ENCODE measurements around the gene GZMM.

Gene GZMM

DNA sequence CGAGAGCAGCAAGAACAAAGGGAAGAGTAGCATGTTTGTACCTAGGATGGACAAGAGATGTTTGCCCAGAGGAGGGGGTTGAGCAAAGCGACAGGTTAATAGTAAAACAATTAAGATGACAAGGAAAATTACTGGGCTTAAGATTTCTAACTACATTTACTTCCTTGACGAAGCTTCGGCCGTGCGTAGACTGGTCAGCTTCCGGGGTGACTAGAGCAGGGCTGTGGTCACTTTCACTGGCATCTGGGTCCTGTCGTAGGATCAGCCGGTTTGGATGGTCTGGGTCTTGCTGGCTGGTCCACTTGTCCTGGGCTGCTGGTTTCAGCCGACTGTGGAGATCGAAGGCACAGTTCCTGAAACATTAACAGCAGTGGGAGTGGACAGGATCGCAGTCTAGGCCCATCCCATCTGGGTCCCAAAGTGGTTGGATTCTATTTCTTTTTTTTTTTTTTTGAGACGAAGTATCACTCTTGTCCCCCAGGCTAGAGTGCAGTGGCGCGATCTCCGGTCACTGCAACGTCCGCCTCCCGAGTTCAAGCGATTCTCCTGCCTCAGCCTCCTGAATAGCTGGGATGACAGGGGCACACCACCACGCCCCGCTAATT is 23.5 kb downstream of the GZMM start:
- H3K9ac ChIP-seq (ENCODE audit: low read length), result no peak overlapping the region
- H3K27me3 ChIP-seq (ENCODE audit: control insufficient read depth, insufficient read depth, low read length), result no peaks in the 10 kb centered on the region
- no peaks in the 10 kb centered on the region for H3K9me3 ChIP-seq (ENCODE audit: control insufficient read depth, low read length)
- H3K36me3 ChIP-seq (ENCODE audit: control insufficient read depth, insufficient read depth, low read length), result no peaks in the 10 kb centered on the region
- H3K4me3 ChIP-seq (ENCODE audit: low read length), result no peak overlapping the region
- H3K4me1 ChIP-seq (ENCODE audit: control insufficient read depth, insufficient read depth, low read length), result peaks cover 8% of the 10 kb centered on the region

DNA sequence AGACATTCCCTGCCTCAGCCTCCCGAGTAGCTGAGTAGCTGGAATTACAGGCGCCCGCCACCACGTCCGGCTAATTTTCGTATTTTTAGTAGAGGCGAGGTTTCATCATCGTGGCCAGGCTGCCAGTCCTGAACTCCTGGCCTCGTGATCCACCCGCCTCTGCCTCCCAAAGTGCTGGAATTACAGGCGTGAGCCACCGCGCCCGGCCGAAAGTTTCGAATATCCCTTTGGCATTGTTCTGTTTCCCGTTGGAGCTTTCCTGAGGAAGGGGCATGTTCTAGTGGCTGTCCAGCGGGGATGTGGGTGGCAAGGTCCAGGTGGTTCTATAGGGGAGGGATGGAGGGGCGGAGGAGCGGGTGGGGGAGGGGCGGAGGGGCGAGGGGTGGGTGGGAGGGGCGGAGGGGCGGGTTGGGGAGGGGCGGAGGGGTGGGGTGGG is 26.4 kb downstream of the GZMM start:
- Histone ChIP-seq H3K9ac (ENCODE audit: low read length) (no peak overlapping the region), H3K4me1 (ENCODE audit: control insufficient read depth, insufficient read depth, low read length) (peaks cover 19% of the 10 kb centered on the region), H3K27me3 (ENCODE audit: control insufficient read depth, insufficient read depth, low read length) (no peaks in the 10 kb centered on the region), H3K4me3 (ENCODE audit: low read length) (no peak overlapping the region), H3K9me3 (ENCODE audit: control insufficient read depth, low read length) (no peaks in the 10 kb centered on the region), H3K36me3 (ENCODE audit: control insufficient read depth, insufficient read depth, low read length) (no peaks in the 10 kb centered on the region)

DNA sequence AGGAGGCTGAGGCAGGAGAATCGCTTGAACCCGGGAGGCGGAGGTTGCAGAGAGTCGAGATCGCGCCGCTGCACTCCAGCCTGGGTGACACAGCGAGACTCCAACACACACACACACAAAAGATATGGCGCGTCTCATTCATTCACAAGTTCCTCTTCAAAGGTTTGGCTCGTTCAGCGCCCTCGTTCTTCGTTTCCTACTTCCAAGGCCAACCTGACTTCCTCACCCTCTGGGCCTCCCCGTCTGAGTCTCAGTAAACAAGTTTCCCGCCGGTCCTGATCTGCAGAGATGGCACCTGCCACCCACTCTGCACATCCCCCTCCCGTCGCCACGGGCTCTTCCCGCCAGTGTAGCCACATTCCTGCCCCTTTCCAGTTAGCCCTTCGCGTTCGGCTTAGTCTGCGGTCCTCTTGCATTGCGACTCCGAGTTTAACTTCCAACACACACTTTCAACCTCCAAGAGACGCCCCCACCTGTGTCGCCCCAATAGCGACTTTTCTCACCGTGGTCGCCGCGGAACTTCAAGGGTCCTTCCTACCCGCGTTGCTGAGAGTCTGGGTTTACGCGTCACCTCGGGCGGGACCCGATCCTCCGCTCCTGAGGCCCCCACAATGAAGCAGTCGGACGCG is 27.2 kb downstream of the GZMM start:
- H3K9me3 ChIP-seq (ENCODE audit: control insufficient read depth, low read length), result no peaks in the 10 kb centered on the region
- peaks cover 25% of the 10 kb centered on the region for H3K4me1 ChIP-seq (ENCODE audit: control insufficient read depth, insufficient read depth, low read length)
- no peaks in the 10 kb centered on the region for H3K27me3 ChIP-seq (ENCODE audit: control insufficient read depth, insufficient read depth, low read length)
- peak overlapping the region; percentile 7 for H3K9ac ChIP-seq (ENCODE audit: low read length)
- H3K4me3 ChIP-seq (ENCODE audit: low read length), result peak overlapping the region; percentile 58
- no peaks in the 10 kb centered on the region for H3K36me3 ChIP-seq (ENCODE audit: control insufficient read depth, insufficient read depth, low read length)

DNA sequence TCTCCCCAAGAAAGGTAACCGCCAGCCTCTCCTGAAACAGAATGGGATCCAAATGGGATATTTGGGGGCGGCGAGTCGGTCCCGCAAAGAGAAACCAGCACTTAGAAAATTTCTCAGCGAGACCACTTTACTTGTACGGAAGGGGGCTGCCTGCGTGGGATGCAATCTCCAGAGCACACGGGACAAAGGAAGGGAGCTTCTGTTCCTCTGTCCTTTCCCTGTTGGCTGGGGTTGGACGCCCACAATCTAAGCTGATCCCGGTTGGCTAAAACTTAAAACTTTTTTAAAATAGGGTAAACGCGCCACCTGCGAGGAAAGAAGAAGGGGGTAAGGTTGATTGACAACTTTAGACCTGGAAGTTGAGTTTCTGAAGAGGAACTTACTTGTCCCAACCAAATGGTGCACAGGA is 27.7 kb downstream of the GZMM start:
- H3K9me3 ChIP-seq (ENCODE audit: control insufficient read depth, low read length), result no peaks in the 10 kb centered on the region
- no peaks in the 10 kb centered on the region for H3K36me3 ChIP-seq (ENCODE audit: control insufficient read depth, insufficient read depth, low read length)
- H3K4me3 ChIP-seq (ENCODE audit: low read length), result peak overlapping the region; percentile 58
- peaks cover 30% of the 10 kb centered on the region for H3K4me1 ChIP-seq (ENCODE audit: control insufficient read depth, insufficient read depth, low read length)
- no peaks in the 10 kb centered on the region for H3K27me3 ChIP-seq (ENCODE audit: control insufficient read depth, insufficient read depth, low read length)
- peak overlapping the region; percentile 7 for H3K9ac ChIP-seq (ENCODE audit: low read length)

DNA sequence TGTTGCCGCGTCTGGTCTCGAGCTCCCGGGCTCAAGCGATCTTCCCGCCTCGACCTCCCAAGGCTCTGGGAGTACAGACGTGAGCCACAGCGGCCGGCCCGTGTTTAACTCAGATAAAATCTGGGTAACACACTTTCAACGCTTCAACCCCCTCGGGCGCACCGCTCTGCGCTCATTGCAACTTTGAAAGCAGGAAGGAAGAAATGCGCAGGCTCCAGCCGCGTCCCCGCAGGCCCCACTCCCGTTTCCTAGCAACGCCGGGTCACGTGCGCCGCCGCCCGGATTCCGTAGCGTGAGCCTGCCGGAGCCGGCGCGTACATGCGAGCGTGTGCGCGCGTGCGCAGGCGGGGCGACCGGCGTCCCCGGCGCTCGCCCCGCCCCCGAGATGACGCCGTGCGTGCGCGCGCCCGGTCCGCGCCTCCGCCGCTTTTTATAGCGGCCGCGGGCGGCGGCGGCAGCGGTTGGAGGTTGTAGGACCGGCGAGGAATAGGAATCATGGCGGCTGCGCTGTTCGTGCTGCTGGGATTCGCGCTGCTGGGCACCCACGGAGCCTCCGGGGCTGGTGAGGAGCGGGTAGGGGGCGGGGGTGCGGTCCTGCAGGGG is 28.4 kb downstream of the GZMM start, which contains the start of gene BSG:
Gene BSG (plus strand): TSS at position 457 of the 603 bp plus-strand sequence. CDS start 39 bp downstream, at position 496.
- Histone ChIP-seq H3K4me1 (ENCODE audit: control insufficient read depth, insufficient read depth, low read length) (peaks cover 37% of the 10 kb centered on the region), H3K4me3 (ENCODE audit: low read length) (peak within 1 kb of the TSS; percentile 95), H3K9me3 (ENCODE audit: control insufficient read depth, low read length) (no peaks in the 10 kb centered on the region), H3K9ac (ENCODE audit: low read length) (peak within 1 kb of the TSS; percentile 94), H3K36me3 (ENCODE audit: control insufficient read depth, insufficient read depth, low read length) (no peaks in the 10 kb centered on the region), H3K27me3 (ENCODE audit: control insufficient read depth, insufficient read depth, low read length) (no peaks in the 10 kb centered on the region)

DNA sequence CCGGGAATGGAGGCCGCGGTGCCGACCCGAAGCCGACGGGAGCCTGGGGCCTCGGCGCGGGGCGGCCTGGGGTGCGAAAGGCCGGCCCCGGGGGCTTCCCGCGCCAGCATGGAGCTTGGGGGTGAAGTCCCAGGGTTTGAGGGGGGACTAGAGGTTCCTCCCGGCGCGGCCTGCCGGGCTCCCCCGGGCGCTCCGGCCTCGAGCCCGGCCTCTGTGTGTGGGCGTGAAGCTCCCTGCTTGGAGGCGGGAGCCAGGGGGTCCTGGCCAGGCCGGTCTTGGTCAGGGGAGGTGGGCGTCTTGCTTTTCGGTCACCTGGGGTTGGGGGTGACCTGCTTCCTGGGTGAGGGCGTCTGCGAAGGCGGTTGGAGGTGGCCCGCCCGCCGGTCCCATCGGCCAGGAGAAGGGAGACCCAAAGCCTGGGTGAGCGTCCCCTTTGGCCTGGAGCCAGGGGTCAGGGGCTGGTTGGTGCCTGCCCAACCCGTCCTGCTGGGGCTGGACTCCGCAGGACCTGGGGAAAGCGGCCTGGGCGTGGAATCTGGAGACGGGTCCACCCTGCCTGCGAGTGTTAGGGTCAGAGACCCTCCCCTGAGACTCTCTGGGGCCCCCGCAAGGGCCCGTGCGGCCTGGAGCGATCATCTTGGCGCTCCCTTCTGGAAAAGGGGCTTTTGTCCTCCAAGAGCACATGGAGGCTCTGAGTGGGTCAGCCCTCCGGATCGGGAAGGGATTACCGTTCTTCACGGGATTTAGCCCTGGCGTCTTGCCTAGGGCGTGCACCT is 29.1 kb downstream of the GZMM start:
- Histone ChIP-seq H3K9ac (ENCODE audit: low read length) (peak overlapping the region; percentile 94), H3K4me3 (ENCODE audit: low read length) (peak overlapping the region; percentile 95), H3K4me1 (ENCODE audit: control insufficient read depth, insufficient read depth, low read length) (peaks cover 38% of the 10 kb centered on the region), H3K27me3 (ENCODE audit: control insufficient read depth, insufficient read depth, low read length) (no peaks in the 10 kb centered on the region), H3K36me3 (ENCODE audit: control insufficient read depth, insufficient read depth, low read length) (no peaks in the 10 kb centered on the region), H3K9me3 (ENCODE audit: control insufficient read depth, low read length) (no peaks in the 10 kb centered on the region)

DNA sequence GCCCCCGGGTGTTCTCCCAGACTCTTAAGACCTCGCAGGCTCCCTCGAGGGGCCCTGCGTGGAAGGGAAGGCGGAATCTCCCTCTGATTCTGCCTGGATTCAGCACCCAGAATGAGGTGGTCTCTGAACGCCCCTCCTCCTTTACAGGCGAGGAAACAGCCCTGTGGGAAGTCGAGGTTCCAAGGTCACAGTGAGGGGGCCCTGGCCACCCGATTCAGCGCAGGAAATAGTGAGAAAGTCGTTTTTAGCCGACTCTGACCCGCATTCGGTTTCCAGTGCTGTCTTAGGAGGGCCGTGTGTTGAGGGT is 29.6 kb downstream of the GZMM start:
- Histone ChIP-seq H3K36me3 (ENCODE audit: control insufficient read depth, insufficient read depth, low read length) (no peaks in the 10 kb centered on the region), H3K4me1 (ENCODE audit: control insufficient read depth, insufficient read depth, low read length) (peaks cover 38% of the 10 kb centered on the region), H3K9ac (ENCODE audit: low read length) (peak overlapping the region; percentile 94), H3K4me3 (ENCODE audit: low read length) (peak overlapping the region; percentile 95), H3K9me3 (ENCODE audit: control insufficient read depth, low read length) (no peaks in the 10 kb centered on the region), H3K27me3 (ENCODE audit: control insufficient read depth, insufficient read depth, low read length) (no peaks in the 10 kb centered on the region)

DNA sequence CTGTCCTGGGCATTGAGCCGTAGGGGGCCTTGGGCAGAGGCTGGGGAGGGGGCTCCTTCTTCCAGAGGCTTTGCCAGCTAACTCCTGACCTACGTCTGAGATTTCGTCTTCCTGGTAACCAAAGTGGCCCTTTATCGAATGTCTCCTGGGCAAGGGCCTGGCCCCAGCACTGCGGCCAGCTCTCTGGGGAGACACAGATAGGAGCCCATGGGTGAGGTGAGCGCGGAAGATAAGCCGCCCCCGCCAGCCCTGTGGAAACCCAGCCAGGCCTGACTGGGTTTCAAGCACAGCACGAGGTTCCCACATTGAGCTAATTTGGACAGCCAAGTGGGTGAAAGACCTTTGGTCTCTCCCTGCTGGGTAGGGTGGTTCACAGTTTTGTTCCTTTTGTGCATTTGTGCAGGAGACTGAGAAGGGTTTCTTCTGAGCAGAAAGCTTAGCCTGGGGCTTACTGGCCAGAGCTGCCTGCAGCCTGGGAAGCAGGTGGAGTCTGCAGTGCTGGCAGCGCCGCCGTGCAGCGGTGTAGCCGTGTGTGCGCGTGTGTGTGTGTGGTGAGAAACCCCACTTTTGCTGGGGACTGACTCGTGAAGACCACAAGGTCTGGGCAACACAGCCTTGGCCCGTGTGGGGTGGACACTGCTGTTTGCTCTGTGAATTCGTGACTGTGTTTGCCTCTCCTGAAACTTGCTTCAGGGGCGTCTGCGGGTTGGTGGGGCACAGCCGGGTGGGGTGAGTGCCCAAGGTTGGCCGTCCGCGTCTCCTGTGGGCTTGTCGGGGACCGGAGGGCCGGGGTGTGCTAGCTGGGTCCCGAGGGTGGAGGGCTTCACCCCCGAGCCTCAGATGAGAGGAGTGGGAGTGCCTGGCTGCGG is 31.0 kb downstream of the GZMM start:
- H3K4me3 ChIP-seq (ENCODE audit: low read length), result no peak overlapping the region
- no peaks in the 10 kb centered on the region for H3K27me3 ChIP-seq (ENCODE audit: control insufficient read depth, insufficient read depth, low read length)
- H3K9me3 ChIP-seq (ENCODE audit: control insufficient read depth, low read length), result no peaks in the 10 kb centered on the region
- H3K4me1 ChIP-seq (ENCODE audit: control insufficient read depth, insufficient read depth, low read length), result peaks cover 38% of the 10 kb centered on the region
- peak overlapping the region; percentile 44 for H3K9ac ChIP-seq (ENCODE audit: low read length)
- H3K36me3 ChIP-seq (ENCODE audit: control insufficient read depth, insufficient read depth, low read length), result no peaks in the 10 kb centered on the region

DNA sequence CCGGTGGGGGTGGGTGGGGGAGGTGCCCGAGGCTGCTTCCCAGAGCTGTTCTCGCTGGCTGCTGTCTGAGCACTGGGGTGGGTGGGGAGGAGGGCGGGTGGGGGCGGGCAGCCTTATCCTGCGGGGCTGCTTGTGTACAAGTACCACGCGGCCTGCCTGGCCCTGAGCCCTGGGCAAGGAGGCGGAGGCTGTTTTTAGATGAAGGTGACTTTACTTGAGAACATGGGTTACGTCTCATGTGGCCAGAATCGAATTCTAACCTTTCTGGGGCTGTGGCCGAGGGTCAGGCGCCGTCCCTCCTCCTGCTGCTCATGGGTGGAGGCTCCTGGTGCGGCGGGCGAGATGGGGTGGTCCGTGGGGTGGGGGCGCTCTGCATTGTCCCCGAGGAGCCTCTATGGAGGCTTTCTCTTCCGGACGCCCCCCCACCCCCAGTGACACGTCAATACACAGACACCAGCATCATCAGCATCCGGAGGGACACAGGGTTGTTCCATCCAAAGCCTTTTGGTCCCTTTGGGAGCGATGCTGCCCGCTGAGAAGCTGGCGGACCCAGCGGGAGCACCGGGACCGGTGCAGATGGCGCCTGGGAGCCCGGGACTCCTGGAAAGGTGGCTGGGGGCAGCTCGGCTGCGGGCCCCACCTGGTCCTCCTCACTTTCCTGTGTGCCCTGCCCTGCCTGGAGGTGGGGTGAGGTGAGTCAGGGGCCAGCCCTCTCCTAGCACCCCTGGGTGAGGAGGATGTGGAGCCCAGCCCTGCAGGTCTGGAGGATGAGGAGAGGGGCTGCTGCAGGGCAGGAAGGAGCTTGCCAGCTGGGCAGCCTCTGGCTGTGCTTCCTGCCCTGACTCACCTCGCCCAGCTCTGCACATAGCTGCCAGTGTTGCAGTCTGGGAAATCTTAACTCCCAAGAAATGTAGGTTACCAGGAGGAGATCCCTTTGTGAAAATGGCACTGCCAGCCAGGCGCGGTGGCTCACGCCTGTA is 32.0 kb downstream of the GZMM start:
- H3K4me3 ChIP-seq (ENCODE audit: low read length), result no peak overlapping the region
- no peaks in the 10 kb centered on the region for H3K36me3 ChIP-seq (ENCODE audit: control insufficient read depth, insufficient read depth, low read length)
- no peaks in the 10 kb centered on the region for H3K27me3 ChIP-seq (ENCODE audit: control insufficient read depth, insufficient read depth, low read length)
- peaks cover 38% of the 10 kb centered on the region for H3K4me1 ChIP-seq (ENCODE audit: control insufficient read depth, insufficient read depth, low read length)
- no peaks in the 10 kb centered on the region for H3K9me3 ChIP-seq (ENCODE audit: control insufficient read depth, low read length)
- H3K9ac ChIP-seq (ENCODE audit: low read length), result peak overlapping the region; percentile 50

DNA sequence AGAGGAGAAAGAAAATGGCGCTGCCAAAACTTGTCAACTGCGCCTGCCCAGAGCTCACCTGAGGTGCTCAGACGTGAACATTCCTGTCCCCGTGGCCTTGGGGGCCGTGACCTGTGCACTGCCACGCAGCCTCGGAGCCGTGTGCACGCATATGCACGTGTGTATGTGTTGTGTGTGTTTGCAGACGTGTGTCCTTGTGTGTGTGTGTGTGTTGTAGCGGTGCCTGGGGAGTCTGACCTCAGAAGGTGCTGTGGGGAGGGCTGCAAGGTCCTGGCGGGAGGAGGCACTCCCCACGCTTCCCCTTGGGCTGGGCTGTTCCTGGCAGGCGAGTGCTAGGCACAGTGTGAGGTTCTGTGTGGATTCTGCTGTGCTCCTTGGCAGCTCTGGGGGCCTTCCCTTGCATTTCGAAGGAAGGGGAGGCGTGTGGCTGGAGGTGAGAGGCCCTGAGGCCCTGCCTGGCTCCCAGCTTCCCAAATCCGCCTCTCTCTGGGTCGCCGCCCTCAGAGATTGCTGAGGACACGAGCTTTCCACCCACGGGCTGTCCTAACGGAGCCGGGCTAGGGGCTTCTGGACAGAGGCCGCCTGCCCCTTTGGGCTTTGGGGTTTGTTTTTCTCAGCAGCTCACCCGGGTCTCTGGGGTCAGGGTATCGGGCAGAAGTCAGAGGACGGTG is 33.0 kb downstream of the GZMM start:
- Histone ChIP-seq H3K9me3 (ENCODE audit: control insufficient read depth, low read length) (no peaks in the 10 kb centered on the region), H3K36me3 (ENCODE audit: control insufficient read depth, insufficient read depth, low read length) (no peaks in the 10 kb centered on the region), H3K4me1 (ENCODE audit: control insufficient read depth, insufficient read depth, low read length) (peaks cover 30% of the 10 kb centered on the region), H3K9ac (ENCODE audit: low read length) (no peak overlapping the region), H3K27me3 (ENCODE audit: control insufficient read depth, insufficient read depth, low read length) (no peaks in the 10 kb centered on the region), H3K4me3 (ENCODE audit: low read length) (no peak overlapping the region)

Measured in mucosa of stomach (tissue), 1 donor.